MM.1S (cell line): Measurements from ENCODE around the gene CDC20B.
"Not testable (repeated sequence)": the region's sequence is repeated elsewhere in the genome, so short reads cannot be mapped to it uniquely, and the experiment has no call there.

Experiments
- DNase-seq: peaks from one replicate; pipeline ENCODE4 v3.0.0-alpha.2; 2015
- H2AFZ ChIP-seq: fragments of 300-600 bp; sonication (generic); 2 replicates; pipeline ENCODE4 v1.6.0; 2016; ENCODE audit warnings: antibody characterized with exemption, low read length
- H3F3A ChIP-seq: fragments of 300-600 bp; sonication (generic); 2 replicates; pipeline ENCODE4 v1.6.1; 2016; ENCODE audit warnings: mild to moderate bottlenecking, antibody characterized with exemption, low read length, moderate library complexity, mixed read lengths; ENCODE audit not compliant: insufficient read depth
- H3K27ac ChIP-seq: fragments of 300-600 bp; sonication (generic); 2 replicates; pipeline ENCODE4 v1.5.1; 2016; ENCODE audit warnings: mild to moderate bottlenecking, low read length
- H3K27me3 ChIP-seq: fragments of 300-600 bp; sonication (generic); replicated peaks from 2 replicates; pipeline ENCODE4 v1.6.0; 2016; ENCODE audit warnings: low read length; ENCODE audit not compliant: insufficient read depth
- H3K36me3 ChIP-seq: fragments of 300-600 bp; sonication (generic); replicated peaks from 2 replicates; pipeline ENCODE4 v1.6.1; 2016; ENCODE audit warnings: mild to moderate bottlenecking, low read length, mixed read lengths; ENCODE audit not compliant: insufficient read depth
- H3K4me1 ChIP-seq: fragments of 300-600 bp; sonication (generic); 2 replicates; pipeline ENCODE4 v1.6.1; 2016; ENCODE audit warnings: low read length, mixed read lengths
- H3K4me2 ChIP-seq: fragments of 300-600 bp; sonication (generic); 2 replicates; pipeline ENCODE4 v1.6.0; 2016; ENCODE audit warnings: low read depth, low read length
- H3K4me3 ChIP-seq: fragments of 300-600 bp; sonication (generic); 2 replicates; pipeline ENCODE4 v1.5.1; 2016; ENCODE audit warnings: low read length, mixed read lengths
- H3K79me2 ChIP-seq: fragments of 300-600 bp; sonication (generic); 2 replicates; pipeline ENCODE4 v1.6.1; 2016; ENCODE audit warnings: mixed run types, low read length, mixed read lengths
- H3K9ac ChIP-seq: fragments of 300-600 bp; sonication (generic); 2 replicates; pipeline ENCODE4 v1.6.1; 2016; ENCODE audit warnings: low read length, mixed read lengths
- H3K9me2 ChIP-seq: fragments of 300-600 bp; sonication (generic); replicated peaks from 2 replicates; pipeline ENCODE4 v1.6.1; 2016; ENCODE audit warnings: mild to moderate bottlenecking, low read length, mixed read lengths; ENCODE audit not compliant: insufficient read depth
- H3K9me3 ChIP-seq: fragments of 300-600 bp; sonication (generic); replicated peaks from 2 replicates; pipeline ENCODE4 v1.6.1; 2016; ENCODE audit warnings: mild to moderate bottlenecking, low read length, mixed read lengths; ENCODE audit not compliant: insufficient read depth
- H4K20me1 ChIP-seq: fragments of 300-600 bp; sonication (generic); 2 replicates; pipeline ENCODE4 v1.6.1; 2016; ENCODE audit warnings: mild to moderate bottlenecking, low read length, moderate library complexity, mixed read lengths; ENCODE audit not compliant: insufficient read depth
- EZH2 ChIP-seq: fragments of 300-600 bp; sonication (generic); optimal IDR thresholded peaks from 2 replicates; pipeline ENCODE3; 2017; ENCODE audit warnings: low read depth, mild to moderate bottlenecking, antibody characterized with exemption, low read length, mixed read lengths
- EZH2phosphoT487 ChIP-seq: fragments of 300-600 bp; sonication (generic); IDR thresholded peaks from 2 replicates; pipeline ENCODE4 v1.6.1; 2018; ENCODE audit warnings: antibody characterized with exemption, low read length
- TF ChIP-seq, protein P1 (sequence below): fragments of 300-600 bp; sonication (generic); IDR thresholded peaks from 2 replicates; pipeline ENCODE4 v1.5.1; 2016; ENCODE audit warnings: antibody characterized with exemption, low read length, mixed read lengths

Gene CDC20B

DNA sequence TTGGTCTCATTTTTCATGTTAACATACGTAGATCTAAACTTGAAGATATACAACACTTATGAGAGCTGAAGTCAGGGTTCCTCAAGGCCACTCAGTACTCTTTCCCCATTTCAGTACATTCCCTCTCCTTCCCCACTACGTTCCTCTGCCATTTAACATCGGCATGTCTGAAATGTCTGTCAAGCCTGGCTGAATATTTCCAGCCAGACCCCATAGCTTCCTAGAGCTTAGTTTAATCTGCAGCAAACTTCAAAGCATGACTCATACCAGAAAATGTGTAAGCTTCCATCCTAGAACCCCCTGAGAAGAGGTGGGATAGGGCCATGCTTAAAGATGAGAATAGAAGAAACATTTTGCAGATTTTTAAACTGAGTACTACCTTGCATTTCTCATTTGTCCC is 64.3 kb downstream of the CDC20B start:
- Histone ChIP-seq H2AFZ (no peak overlapping the region), H3K9me3 (no peaks in the 10 kb centered on the region), H3K4me1 (no peaks in the 10 kb centered on the region), H3K27me3 (peaks cover 16% of the 10 kb centered on the region), H3K9ac (no peak overlapping the region), H3K4me3 (no peak overlapping the region), H3F3A (no peaks in the 10 kb centered on the region), H4K20me1 (no peaks in the 10 kb centered on the region), H3K36me3 (no peaks in the 10 kb centered on the region), H3K9me2 (no peaks in the 10 kb centered on the region), H3K79me2 (no peaks in the 10 kb centered on the region), H3K27ac (no peak overlapping the region), H3K4me2 (no peak overlapping the region)
- DNase-seq, result no peak
- no peak for TF ChIP-seq EZH2phosphoT487

DNA sequence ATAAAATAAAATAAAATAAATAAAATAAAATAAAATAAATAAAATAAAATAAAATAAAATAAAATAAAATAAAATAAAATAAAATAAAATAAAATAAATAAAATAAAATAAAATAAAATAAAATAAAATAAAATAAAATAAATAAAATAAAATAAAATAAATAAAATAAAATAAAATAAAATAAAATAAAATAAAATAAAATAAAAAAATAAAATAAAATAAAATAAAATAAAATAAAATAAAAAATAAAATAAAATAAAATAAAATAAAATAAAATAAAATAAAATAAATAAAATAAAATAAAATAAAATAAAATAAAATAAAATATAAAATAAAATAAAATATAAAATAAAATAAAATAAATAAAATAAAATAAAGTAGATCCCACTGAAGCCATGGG is 67.0 kb downstream of the CDC20B start:
- DNase-seq, result not testable (repeated sequence)
- H3K27me3 ChIP-seq, result peaks cover 30% of the 10 kb centered on the region

DNA sequence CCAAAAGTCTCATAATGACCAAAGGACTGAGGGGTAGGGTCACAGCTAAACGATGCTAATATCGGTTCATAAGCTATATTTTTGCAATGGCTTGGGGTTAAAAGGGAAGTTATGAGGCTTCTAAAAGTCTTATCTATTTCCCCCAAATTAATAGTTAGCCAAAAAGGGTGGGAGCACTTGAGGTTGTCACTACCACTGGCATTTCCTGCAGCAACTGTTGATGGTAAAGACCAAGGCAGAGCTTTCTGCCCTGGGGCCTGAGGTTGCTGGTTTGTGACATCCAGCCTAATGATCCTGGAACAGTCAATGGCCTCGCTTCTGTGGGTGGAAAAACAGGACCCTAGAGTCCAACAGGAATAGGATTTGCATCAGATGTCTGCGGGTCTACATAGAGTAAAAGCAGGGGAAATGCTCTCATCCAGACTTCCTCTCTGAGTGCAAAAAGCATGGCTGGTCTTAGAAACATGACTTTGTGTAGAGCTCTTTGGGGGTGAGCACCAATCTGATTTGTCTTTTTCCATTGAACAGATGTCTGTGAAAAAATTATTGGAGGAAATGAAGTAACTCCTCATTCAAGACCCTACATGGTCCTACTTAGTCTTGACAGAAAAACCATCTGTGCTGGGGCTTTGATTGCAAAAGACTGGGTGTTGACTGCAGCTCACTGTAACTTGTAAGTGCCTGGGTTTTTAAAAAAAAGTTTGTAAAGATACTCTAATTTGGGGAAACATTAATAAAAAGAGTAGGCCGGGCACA is 67.9 kb downstream of the CDC20B start:
- TF ChIP-seq, protein P1, sequence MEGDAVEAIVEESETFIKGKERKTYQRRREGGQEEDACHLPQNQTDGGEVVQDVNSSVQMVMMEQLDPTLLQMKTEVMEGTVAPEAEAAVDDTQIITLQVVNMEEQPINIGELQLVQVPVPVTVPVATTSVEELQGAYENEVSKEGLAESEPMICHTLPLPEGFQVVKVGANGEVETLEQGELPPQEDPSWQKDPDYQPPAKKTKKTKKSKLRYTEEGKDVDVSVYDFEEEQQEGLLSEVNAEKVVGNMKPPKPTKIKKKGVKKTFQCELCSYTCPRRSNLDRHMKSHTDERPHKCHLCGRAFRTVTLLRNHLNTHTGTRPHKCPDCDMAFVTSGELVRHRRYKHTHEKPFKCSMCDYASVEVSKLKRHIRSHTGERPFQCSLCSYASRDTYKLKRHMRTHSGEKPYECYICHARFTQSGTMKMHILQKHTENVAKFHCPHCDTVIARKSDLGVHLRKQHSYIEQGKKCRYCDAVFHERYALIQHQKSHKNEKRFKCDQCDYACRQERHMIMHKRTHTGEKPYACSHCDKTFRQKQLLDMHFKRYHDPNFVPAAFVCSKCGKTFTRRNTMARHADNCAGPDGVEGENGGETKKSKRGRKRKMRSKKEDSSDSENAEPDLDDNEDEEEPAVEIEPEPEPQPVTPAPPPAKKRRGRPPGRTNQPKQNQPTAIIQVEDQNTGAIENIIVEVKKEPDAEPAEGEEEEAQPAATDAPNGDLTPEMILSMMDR, result no peak
- TF ChIP-seq EZH2 (no peak), EZH2phosphoT487 (no peak)
- Histone ChIP-seq H3K4me2 (no peak overlapping the region), H3K9me2 (no peaks in the 10 kb centered on the region), H3K4me3 (no peak overlapping the region), H4K20me1 (no peaks in the 10 kb centered on the region), H3K9me3 (no peaks in the 10 kb centered on the region), H3F3A (peaks cover 13% of the 10 kb centered on the region), H3K27ac (no peak overlapping the region), H2AFZ (no peak overlapping the region), H3K27me3 (peaks cover 31% of the 10 kb centered on the region), H3K9ac (no peak overlapping the region), H3K79me2 (no peaks in the 10 kb centered on the region), H3K36me3 (no peaks in the 10 kb centered on the region), H3K4me1 (peaks cover 10% of the 10 kb centered on the region)
- DNase-seq, result no peak

More for the DNA sequence above, 67.0 kb downstream of the CDC20B start:
- H3K9ac ChIP-seq, H4K20me1 ChIP-seq, H3K4me3 ChIP-seq, H3K9me3 ChIP-seq, H3K36me3 ChIP-seq, H3K9me2 ChIP-seq, H3K27ac ChIP-seq, H3K4me1 ChIP-seq, H3K4me2 ChIP-seq, H3K79me2 ChIP-seq, H2AFZ ChIP-seq: not testable (repeated sequence)
- peaks cover 13% of the 10 kb centered on the region for H3F3A ChIP-seq

DNA sequence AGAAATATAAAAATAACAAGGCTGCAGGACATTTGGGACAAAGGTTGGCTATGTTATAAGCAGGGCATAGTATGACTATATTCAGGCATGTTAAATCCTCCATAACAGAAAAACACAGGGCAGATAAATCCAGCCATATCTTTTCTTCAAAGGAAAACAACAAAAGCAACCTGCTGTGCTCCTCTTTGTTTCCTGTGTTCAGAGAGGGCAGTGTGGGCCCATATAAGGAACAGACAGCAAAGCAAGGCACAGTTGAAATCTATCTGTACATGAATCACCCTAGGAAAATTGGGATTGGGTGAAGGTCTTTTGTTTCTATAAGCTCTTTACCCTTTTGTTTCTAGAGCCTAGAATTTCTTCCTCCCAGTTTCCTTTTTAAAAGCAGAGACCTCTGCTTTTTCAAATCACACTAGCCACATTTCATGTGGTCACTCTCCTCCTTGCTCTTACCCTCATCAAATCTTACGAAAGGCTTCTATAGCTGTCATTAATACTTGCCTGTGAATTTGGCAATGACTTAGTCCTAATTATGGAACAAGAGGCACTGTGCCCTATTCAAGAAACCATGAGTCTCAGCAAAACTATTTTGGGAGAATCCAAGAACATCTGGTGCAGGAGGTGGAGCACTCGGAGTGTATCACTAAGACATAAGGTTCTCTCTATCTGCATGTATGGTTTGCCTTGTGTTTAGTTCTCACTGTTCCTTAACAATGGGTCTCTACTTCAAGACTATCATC is 68.8 kb downstream of the CDC20B start:
- H3F3A ChIP-seq, result peaks cover 13% of the 10 kb centered on the region
- no peaks in the 10 kb centered on the region for H3K9me3 ChIP-seq
- H3K4me2 ChIP-seq, result no peak overlapping the region
- no peaks in the 10 kb centered on the region for H4K20me1 ChIP-seq
- peaks cover 10% of the 10 kb centered on the region for H3K4me1 ChIP-seq
- H2AFZ ChIP-seq, result no peak overlapping the region
- TF ChIP-seq EZH2phosphoT487 (no peak), EZH2 (no peak)
- peaks cover 31% of the 10 kb centered on the region for H3K27me3 ChIP-seq
- H3K4me3 ChIP-seq, result no peak overlapping the region
- DNase-seq, result no peak
- H3K27ac ChIP-seq, result no peak overlapping the region
- H3K9ac ChIP-seq, result no peak overlapping the region
- no peaks in the 10 kb centered on the region for H3K79me2 ChIP-seq
- no peaks in the 10 kb centered on the region for H3K36me3 ChIP-seq
- no peaks in the 10 kb centered on the region for H3K9me2 ChIP-seq
